HG03108 (cell line): ENCODE measurements around the gene KCNQ5.
A peak's percentile ranks its signal among the peaks of the same experiment; 100 is the strongest.

Source experiments
- ATAC-seq: cut with Tn5 transposase; IDR thresholded peaks from one replicate; pipeline ENCODE4 v1.9.1; 2021; ENCODE audit warnings: moderate library complexity; ENCODE audit not compliant: unreplicated experiment

Gene KCNQ5

GRCh38 chr6:72740135-72740534, 118.3 kb downstream of the KCNQ5 start:
- ATAC-seq = peak; percentile 72

DNA sequence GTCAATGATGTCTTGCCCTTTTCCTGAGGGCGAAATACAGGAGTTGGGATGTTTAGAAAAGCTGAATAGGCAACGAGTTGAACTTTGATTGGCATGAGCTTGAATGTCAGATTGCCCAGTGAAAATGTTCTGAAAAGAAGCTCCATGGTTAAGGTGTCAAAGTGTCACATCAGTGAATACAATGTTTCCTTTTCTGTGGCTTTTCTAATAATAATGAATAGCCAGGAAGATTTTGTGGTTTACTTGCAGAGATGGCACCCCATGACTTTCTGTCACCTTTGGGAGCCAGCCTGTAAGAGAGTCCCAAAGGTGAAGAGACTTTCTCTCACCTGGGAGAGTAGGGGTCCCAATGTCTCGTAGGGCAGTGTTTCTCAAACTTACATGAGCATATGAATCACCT, 119.2 kb downstream of the KCNQ5 start:
- ATAC-seq = no peak

GRCh38 chr6:72742001-72742673, 120.3 kb downstream of the KCNQ5 start:
- ATAC-seq = no peak

GRCh38 chr6:72746276-72746675, 124.4 kb downstream of the KCNQ5 start:
- no peak for ATAC-seq

DNA sequence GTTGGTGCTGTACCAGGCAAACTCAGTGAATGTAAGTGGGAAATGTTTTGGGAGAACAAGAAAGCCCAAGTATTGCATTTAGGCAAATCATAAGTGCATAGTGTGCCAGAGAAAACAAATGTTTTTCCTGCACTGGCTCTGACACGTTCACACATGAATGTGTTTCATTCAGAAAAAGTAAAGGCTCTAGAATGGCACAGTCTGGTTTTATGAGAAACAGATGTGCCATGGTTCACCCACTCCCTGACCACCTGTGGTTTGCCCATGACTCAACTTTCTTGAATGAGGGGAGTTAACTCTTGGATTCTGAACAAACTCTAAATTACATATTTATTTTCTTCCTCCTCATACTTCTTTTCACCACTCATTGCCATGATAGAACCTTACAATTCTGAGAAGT, 126.9 kb downstream of the KCNQ5 start:
- ATAC-seq = no peak

DNA sequence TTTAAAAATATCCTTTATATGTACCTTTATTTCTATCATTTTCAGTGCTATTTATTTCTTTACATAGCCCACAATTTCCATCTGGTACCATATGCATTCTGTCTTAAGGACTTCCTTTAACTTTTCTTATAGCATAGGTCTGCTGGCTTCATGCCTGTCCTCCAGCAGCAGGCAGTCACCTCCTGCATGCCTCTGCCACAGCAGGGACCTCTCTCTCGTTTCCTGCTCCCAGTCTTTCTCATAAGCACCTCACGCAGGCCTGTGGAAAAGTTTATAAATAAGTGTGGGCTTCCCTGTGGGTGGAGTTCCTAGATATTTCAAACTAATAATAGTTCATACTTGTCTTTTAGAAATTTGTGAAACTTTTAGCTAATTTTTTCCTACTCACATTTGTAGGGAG, 133.9 kb downstream of the KCNQ5 start:
- no peak for ATAC-seq

GRCh38 chr6:72757048-72757447, 135.2 kb downstream of the KCNQ5 start:
- ATAC-seq = no peak

- ATAC-seq = no peak
These were observed 136.1 kb downstream of the KCNQ5 start for GRCh38 chr6:72757926-72758325.

DNA sequence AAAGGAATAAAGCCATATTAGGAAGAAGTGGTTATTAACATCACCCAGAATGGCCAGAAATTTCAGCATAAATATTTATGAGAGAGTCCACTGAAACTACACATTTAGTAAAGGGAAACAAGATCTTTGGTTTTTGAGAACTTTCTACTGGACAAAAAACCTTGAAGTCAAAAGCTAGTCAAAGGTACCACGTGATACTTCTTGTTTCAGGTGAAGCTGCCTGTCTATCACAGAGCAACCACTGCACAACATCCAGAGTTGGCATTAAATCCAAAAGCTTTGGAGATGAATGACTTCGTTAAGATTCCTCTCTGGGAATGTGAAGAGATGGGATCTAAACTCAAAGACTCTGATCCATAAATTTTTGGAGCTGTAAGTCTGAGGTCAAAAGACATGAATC, 137.0 kb downstream of the KCNQ5 start:
- no peak for ATAC-seq

DNA sequence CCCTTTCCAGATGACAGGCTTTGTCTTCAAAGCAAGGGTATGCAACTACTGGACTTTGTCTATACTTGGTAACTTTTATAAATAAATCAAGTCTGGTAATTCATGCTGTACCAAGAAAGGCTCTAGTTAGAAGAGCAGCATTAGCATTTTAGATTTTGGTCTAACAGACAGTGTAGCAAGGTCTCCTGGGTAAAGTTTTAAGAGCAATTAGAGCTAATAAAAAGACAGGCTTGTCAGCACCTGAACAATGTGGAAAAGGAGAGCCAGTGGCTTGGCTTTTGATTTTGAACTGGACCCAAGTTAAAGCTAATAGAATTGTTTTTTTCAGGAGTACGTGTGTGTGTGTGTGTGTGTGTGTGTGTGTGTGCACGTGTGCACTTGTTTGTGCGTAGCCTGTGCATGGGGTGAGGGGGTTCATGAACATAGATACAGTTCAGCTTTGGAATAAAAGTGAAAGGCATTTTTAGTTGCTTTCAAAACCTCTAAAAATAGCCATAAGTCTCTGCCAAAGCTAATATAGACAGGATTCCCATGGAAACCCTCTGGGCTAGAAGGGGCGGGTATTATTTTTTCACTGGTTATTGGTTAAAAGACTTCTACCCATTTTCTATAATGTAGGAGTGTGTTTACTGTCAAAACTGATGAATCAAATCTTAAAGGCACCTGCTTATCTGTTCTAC, 138.4 kb downstream of the KCNQ5 start:
- ATAC-seq = no peak

- ATAC-seq = no peak
These were observed 139.9 kb downstream of the KCNQ5 start for GRCh38 chr6:72761761-72762160.

DNA sequence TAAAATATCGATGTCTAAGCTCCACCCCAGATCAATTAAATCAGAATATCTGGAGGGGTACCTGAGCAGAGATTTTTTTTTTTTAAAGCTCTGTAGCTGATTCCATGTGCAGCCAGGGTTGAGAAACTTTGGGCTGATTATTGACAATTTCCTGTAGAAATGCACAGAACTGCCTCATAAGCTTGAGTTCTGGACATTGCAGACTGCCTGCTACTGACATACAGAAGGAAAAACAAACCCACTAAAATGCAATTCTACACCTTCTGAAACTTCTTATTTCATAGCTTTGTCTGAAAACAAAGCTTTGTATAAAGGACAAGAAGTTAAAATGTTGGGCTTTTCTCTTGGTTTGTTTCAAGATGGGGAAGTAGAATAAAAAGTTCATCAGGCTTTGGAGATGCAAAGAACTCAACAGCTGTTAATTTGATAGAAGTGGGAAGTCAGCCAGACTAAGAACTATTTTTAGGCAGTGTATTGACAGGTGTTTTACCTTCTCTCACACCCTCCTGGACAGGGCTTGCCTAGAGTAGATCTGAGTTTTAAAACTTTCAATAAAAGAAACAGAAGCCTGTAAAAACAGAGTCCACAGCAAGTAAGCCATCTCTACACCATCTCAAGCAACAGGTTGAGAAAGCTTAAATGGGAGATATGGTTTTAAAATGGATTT, 147.7 kb downstream of the KCNQ5 start:
- ATAC-seq = peak; percentile 79

DNA sequence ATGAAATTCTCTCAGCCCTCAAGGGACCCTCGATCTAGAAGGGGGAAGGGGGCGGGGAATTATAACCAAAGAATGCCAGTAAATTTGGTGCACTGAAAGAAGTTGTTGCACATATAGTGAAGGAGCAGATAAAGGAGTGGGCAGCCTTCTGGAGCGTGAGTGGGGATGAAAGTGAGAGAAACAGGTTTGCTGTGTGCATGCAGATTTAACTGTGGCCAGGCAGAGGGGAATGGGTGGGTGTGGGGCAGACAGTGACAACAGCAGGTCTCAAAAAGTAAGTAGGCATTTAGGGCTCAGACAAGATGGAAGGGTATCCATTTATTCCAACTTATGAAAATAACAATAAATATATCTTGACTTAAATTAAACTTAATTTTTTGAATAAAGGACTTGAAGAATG, 149.1 kb downstream of the KCNQ5 start:
- no peak for ATAC-seq

- ATAC-seq = no peak
These were observed 154.6 kb downstream of the KCNQ5 start for GRCh38 chr6:72776456-72776855.

DNA sequence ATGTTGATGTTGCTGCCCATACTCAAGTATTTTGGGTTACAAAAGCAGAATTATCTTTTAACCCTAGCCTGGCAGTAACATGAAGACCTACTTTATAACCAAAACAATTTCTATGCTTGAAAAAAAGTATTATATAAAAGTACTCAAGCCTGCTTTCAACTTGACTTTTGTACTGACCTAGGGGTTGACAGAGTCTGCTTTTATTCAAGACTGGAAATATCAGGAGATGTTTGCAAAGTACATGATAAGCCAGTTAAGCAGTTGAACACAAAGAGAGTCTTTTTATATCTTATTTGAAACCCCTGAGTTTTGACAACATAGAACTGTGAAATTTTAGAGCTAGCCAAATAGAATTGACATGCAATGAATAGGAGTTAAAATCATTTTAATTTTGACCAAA, 159.8 kb downstream of the KCNQ5 start:
- no peak for ATAC-seq

DNA sequence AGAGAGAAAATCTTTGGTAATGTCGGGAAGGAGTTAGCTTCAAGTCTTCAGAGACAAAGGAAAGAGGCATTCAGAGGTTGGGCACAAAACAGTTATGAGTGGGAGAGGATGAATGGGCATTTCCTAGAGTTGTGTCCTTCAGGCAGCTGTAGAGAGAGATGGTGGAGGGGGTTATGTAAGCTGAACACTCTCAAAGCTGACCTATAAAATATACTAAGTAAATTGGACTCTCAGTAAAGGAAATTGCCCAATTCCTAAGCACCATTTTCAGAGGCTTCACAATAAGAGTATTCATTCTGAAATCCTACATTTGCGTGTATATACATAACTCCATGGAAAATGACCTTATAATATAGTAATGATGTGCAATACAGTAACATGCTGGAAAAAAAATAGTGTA, 161.2 kb downstream of the KCNQ5 start:
- no peak for ATAC-seq

DNA sequence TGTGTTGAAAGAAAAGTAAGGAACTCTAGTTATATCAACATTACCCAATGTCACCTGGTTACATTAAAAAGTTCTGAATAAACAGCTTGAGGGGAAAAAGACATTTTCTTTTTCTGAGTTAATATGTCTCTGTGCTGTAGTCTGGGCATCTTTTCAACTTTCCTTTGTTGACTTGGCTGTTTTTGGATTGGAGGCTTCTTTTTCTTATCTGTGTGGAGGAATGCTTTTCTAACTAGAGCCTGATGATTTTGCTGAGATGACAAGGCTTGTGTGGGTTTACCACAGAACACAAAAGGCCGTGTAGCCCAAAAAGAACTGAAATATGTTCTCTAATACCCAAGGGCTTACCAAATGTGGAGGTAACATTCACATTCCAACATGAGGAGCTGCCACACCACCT, 161.8 kb downstream of the KCNQ5 start:
- no peak for ATAC-seq

GRCh38 chr6:72784071-72784470, 162.2 kb downstream of the KCNQ5 start:
- no peak for ATAC-seq

DNA sequence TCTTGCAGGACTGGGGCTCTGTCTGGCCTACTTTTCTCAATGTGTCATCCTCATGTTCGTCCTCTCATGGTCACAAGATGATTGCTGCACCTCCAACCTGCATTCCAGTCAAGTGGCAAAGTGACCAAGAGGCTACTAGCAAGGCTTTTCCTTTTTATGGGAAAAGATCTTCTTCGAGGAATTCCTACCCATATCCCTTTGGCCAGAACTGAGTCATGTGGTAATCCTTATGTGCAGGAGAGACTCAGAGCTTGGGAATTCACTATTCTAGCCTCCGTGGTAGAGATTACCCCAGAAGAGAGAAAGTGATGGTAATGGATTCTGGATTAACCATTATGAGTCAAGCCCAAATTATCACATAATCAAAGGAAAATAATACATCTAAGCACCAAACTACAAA, 162.7 kb downstream of the KCNQ5 start:
- ATAC-seq = no peak

GRCh38 chr6:72787391-72788031, 165.6 kb downstream of the KCNQ5 start:
- no peak for ATAC-seq

- ATAC-seq = no peak
These were observed 166.3 kb downstream of the KCNQ5 start for GRCh38 chr6:72788188-72788587.

DNA sequence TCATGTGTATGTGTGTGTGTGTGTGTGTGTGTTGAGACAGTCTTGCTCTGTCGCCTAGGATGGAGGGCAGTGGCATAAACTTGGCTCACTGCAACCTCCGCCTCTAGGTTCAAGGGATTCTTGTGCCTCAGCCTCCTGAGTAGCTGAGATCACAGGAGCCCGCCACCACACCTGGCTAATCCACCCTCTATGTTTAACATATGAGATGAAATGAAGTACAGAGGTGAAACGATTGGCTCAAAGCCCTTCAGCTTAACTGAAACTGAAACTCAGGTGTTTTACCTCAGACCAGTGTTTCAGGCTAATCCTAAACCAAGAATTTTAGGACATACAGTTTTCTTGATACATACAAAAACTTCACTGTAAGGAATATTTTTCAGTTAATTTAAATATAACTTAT, 167.3 kb downstream of the KCNQ5 start:
- ATAC-seq = no peak
